ENCODE data around the gene FLNB. TPM values are rescaled to one million over a fixed set of nuclear protein-coding genes. Genes with fewer than 3 reads are reported as not detected.

FLNB gene
- total RNA-seq, 1 experiment from 2014 or later: 20.7 TPM

Other genes starting within 250 kb of the FLNB start
- gene DNASE1L3, start 202.6 kb downstream of the FLNB start, total RNA-seq (2014; rRNA removed; shearing (Covaris generic)): 1.3 TPM in 1 of 2 replicates, not detected in the other
- 38.2 and 43.5 TPM in 2 replicates for gene ABHD6, start 229.4 kb downstream of the FLNB start, total RNA-seq (2014; rRNA removed; shearing (Covaris generic))